H1 (cell line): Measurements from ENCODE around the gene TBC1D32. TPM values are rescaled to one million over a fixed set of nuclear protein-coding genes. Genes with fewer than 3 reads are reported as not detected.

Experiments used
- EGR1 ChIP-seq: IDR thresholded peaks from 2 replicates; pipeline ENCODE4 v1.6.1; 2011; ENCODE audit warnings: low read depth, low read length, borderline replicate concordance
- KDM1A ChIP-seq: fragments of 200-600, 300-600 bp; sonication (generic); IDR thresholded peaks from 2 replicates; pipeline ENCODE4 v1.7.1; 2016; ENCODE audit warnings: mild to moderate bottlenecking, low read length, borderline replicate concordance
- RNF2 ChIP-seq: fragments of 200-900, 300-1000 bp; sonication (generic); IDR thresholded peaks from 2 replicates; pipeline ENCODE4 v1.7.1; 2016; ENCODE audit warnings: borderline replicate concordance, low read depth, mild to moderate bottlenecking, antibody characterized with exemption, low read length; ENCODE audit not compliant: poor library complexity, severe bottlenecking; ENCODE audit errors: missing control alignments
- polyA plus RNA-seq, 7 experiments: library from polyadenylated mRNA; depleted of rRNA in 3 of 7; stranded (reverse) in 5 of 7; unstranded in 2 of 7; fragments of >200 nt in 5 of 7; fragments of 200-250 nt in 2 of 7; gene quantifications; 1 replicate in 5 of 7; 2 replicates in 1 of 7; 4 replicates in 1 of 7; pipeline versions ENCODE4 v1.2.1 to v1.2.3, GENCODE V29; 2011 to 2013; ENCODE audit warnings: missing spikeins in 2 of 7, mixed read lengths in 2 of 7
- total RNA-seq: library from RNA; stranded (reverse); fragmentation: NEBNext Ultra II Directional; extraction: Animal tissue kit (Norgen Biotek cat#: 25700); gene quantifications from 2 replicates; pipeline ENCODE4 v1.2.1, GENCODE V29; 2021

The TBC1D32 gene
- total and polyA plus RNA-seq, 2 of the 8 experiments (the other 6 are each of a cell fraction or from before 2014, with no cell fraction given), result 5.3 to 7.1 TPM

GRCh38 chr6:121382467-121383121 is 48.3 kb upstream of the TBC1D32 start (continued):
- TF ChIP-seq RNF2 (no peak), KDM1A (no peak), EGR1 (no peak)
- TF ChIP-seq, all 59 proteins: peak for 0
